GM19455 (cell line): ENCODE data around the gene PTPRCAP.
"Not testable (repeated sequence)": the region's sequence is repeated elsewhere in the genome, so short reads cannot be mapped to it uniquely, and the experiment has no call there.

Source experiments
- ATAC-seq: cut with Tn5 transposase; IDR thresholded peaks from one replicate; pipeline ENCODE4 v1.9.1; 2021; ENCODE audit not compliant: unreplicated experiment

Gene PTPRCAP, protein sequence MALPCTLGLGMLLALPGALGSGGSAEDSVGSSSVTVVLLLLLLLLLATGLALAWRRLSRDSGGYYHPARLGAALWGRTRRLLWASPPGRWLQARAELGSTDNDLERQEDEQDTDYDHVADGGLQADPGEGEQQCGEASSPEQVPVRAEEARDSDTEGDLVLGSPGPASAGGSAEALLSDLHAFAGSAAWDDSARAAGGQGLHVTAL

DNA sequence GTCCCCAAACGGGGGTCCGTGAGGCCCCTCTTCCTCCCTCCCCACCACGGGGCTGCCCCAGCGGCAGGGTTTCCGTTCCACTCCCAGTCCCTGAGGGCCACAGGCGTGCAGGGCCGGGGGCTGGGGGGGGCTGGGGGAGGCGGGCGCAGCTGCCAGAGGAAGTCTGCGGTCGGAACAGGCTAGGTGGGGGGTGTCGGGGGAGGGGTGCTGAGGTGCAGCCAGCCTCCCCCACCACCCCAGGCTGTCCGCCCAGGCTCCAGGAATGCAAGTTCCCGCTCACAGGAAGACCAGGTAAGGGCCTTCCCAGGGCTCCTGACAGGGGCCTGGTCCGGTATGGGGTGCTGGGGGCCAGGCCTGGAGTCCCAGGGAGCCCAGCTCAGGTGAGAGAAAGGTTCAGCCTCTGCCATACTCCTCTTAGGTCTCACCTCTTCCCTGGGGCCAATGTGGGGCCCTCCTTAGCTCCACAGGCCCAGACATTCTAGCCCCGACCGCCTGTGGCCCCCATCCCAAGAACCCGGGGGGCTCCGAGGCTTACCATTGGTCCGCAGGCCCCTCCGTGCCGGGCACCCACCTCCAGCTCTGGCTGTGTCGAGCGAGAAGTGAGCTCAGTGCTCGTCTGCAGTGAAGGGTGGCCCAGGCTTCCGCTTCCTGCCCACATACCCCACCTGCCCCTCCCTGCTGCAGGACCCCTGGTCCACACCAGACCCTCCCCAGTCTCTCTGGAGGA lies at the start of gene PTPRCAP:
PTPRCAP (minus strand) TSS at position 601 of the 727 bp plus-strand sequence; CDS start at position 538, 63 bp downstream.
- no peak for ATAC-seq

DNA sequence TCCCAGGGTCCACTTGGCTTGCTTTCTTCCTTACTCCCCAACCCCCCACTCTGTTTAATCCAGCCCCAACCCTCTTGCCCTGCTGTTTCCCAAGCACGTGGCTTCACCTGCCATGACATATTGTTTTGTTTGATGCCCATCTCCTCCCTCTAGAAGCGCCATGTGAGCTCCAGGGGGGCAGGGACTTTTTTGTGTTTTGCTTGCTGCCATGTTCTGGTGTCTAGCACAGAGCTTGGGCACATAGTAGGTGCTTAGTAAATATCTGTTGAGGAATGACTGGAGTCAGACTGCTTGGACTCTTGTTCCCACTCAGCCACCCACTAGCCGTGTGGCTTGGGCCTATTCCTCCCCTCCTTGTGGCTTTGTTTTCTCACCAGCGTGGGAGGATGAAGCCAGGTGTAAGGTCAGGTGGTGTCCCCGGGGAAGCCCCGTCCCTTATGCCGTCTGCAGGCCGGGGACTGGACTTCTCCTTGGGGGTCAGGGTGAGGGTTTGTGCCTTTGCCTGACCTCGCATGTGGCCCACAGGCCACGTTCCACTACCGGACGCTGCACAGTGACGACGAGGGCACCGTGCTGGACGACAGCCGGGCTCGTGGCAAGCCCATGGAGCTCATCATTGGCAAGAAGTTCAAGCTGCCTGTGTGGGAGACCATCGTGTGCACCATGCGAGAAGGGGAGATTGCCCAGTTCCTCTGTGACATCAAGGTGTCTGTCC lies 49.2 kb upstream of the PTPRCAP start:
- ATAC-seq, result peak; percentile 38

DNA sequence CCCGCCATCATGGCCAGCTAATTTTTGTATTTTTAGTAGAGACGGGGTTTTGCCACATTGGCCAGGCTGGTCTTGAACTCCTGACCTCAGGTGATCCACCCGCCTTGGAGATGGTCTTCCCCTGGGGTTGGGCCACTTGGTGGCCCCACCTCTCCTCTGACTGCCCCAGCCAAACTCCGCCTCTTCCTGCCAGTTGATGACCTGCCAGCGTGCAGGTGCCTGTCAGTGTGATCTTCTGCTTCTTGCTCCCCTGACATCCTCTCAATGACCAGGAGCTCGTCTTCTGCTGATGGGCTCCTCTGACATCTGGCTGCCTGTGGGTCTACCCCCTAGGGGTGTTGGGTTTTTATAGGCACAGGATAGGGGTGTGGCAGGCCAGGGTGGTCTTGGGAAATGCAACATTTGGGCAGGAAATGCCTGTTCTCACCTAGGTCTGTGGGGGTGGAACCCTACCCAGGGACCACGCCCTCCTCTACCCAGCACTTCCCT lies 48.4 kb upstream of the PTPRCAP start:
- ATAC-seq, result not testable (repeated sequence)

DNA sequence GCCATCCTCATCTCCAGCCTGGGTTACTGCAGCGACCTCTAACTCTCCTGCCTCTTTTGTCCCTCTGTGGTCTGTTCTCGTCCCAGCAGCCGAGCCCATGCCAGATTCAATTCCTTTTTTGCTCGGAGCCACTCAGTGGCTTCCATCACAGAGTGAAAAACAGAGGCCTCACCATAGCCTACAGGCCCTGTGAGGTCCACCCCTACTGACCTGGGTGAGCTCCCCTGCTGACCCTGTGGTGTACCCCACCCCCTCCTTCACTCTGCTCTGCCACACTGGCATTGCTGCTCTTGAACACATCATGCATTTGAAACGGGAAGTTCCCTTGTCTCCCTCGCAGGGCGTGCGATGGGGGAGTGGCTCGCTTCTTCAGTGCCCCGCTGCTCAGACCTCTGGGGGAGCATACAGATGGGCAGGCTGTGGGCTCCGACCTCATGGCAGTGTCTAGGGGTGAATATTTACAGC lies 47.4 kb upstream of the PTPRCAP start:
- no peak for ATAC-seq

DNA sequence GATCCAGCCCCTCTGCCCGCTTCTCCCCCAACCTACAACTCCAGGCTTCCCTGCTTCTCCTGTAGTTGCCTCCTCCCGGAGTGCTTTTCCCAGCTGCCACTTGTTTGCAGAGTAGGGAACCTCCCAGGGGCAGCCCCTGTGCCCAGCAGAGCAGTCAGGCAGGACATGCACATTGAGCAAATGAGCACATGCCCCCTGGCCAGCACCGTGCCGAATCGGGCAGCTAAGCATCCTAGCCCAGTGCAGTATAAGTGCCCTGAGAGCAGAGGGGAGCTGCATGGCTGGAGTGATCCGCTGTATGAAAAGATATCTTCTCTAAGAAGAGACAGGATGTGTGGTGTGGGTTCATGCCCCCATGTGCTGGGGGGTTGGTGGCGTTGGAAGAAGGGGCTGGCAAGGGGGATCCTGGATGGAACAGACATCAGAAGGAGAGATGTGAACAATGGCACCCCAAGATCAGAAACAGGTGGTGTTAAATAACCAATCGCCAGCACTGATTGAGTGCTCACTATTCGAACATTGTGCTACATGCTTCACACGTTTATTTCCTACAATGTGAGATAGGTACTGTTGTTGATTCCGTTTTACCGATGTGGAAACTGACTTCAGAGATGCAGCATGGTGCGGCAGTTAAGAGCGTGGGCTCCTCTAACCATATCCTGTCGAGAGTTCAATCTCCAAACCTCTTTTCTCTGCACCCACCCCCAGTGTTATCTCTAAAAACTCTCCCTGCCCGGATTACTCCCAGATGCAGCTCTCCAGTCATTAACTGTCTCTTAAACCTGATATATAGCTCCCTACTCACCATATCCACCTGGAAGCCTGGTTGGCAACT lies 46.6 kb upstream of the PTPRCAP start:
- ATAC-seq, result no peak

DNA sequence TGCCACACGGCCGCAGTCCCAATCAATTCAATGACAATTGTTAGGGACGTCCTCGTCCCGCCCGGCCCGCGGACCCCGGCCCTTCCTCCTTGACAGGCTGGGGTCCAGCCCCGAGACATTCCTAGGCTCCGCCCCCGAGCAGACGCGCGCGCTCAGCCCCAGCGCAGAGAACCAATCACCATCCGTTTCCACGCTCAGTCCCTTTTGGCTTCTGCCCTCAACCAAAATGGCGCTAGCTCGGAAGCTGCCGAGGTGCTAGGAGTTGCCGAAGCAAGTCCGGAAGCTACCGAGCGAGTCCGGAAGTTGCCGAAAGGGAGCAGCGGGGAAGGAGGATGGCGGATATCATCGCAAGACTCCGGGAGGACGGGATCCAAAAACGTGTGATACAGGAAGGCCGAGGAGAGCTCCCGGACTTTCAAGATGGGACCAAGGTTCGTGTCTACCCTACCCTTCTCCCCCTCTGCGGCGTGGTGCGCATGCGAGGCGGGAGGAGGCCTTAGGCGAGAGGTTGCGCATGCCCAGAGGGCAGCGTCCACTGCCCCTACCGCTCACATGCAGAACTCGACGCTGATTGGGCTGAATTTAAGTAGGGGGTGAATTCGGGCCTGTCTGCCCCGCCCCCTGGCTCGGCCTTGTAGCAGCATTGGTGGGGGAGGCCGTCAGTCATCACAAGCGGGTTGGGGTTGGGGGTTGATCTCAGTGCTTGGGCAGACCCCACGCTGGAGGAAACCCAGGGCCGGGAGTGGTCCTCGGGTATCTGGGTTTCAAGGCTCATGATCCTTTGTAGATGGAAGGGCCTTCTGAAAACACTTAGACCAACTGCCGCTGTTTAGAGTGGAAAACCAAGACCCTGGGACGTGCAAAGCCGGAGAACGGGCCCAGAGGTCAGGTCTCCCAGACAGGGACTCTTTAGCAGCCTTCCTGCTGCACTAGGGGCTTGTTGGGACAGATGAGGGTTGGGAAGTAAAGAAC lies 45.6 kb upstream of the PTPRCAP start, which contains the start of gene AIP:
AIP (plus strand) TSS at position 200 of the 972 bp plus-strand sequence; CDS start at position 333, 133 bp downstream.
- peak; percentile 60 for ATAC-seq

DNA sequence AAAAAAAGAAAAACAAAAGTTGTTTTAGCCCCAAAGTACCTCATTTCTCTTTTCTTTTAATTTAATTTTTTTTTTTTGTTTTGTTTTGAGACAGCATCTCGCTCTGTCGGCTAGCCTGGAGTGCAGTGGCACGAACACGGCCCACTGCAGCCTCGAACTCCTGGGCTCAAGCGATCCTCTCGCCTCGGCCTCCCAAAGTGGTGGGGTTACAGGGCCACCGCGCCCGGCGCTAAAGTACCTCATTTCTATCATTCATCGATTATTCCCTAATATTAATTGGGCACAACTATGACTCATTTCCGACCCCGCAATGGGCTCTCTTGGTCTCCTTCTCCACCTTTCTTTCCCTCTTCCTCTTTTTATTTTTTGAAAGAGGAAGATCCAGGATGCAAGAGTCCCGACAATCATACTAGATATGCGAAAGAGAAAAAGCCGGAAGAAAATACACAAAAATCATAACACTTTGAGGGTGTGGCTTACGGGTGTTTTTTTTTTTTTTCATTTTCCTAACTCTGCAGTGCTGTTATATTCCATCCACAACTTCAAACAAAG lies 44.9 kb upstream of the PTPRCAP start:
- no peak for ATAC-seq

DNA sequence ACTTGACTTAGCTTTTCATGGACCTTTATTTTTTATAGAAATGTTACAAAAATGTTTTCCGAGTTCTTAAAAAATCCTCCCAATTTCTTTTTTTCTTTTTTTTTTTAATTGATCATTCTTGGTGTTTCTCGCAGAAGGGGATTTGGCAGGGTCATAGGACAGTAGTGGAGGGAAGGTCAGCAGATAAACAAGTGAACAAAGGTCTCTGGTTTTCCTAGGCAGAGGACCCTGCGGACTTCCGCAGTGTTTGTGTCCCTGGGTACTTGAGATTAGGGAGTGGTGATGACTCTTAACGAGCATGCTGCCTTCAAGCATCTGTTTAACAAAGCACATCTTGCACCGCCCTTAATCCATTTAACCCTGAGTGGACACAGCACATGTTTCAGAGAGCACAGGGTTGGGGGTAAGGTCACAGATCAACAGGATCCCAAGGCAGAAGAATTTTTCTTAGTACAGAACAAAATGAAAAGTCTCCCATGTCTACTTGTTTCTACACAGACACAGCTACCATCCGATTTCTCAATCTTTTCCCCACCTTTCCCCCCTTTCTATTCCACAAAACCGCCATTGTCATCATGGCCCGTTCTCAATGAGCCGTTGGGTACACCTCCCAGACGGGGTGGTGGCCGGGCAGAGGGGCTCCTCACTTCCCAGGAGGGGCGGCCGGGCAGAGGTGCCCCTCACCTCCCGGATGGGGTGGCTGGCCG lies 40.0 kb upstream of the PTPRCAP start:
- not testable (repeated sequence) for ATAC-seq

DNA sequence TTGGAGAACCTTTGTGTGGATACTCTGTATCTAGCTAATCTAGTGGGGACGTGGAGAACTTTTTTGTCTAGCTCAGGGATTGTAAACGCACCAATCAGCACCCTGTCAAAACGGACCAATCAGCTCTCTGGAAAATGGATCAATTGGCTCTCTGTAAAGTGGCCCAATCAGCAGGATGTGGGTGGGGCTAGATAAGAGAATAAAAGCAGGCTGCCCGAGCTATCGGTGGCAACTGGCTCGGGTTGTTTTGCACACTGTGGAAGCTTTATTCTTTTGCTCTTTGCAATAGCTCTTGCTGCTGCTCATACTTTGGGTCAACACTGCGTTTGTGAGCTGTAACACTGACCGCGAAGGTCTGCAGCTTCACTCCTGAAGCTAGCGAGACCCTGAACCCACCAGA lies 39.2 kb upstream of the PTPRCAP start:
- ATAC-seq, result not testable (repeated sequence)

DNA sequence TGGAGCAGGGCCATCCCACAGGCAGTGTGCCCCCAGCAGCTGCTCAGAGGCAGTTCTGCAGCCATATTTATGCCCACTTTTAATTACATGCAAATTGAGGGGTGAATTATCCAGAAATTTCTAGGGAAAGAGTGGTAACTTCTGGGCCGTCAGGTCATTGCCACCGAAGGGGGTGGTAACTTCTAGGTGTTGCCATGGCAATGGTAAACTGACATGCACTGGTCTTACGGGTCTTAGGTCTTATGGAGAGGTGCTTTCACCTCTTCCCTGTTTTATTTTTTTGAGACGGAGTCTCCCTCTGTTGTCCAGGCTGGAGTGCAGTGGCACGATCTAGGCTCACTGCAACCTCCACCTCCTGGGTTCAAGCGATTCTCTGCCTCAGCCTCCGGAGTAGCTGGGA lies 35.4 kb upstream of the PTPRCAP start:
- no peak for ATAC-seq

DNA sequence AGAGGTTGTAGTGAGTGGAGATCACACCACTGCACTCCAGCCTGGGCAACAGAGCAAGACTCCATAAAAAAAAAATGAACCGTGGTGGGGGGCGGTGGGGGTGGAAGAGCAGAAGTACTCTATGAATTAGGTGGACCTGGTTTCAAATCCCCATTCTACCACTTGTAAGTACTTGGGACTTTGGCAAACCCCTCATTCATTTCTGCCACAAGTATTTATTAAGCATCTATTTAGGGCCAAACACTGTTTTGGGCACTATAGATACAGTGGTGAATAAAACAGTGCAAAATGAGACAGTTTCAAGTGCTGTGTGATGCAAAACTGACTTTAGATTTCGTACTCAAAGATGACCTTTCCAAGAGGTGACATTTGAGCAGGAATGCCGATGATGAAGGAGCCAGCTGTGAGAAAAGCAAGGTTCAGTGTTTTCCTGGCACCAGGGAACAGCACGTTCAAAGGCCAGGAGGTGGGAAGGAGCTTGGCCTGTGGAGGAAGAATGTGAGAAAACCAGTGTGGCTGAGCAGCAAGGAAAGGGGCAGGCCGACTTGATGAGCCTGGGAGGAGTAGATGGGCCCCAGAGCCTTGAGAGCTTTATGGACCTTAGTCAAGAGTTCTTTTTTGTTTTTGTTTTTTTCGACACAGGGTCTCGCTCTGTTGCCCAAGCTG lies 33.0 kb upstream of the PTPRCAP start:
- ATAC-seq, result no peak

DNA sequence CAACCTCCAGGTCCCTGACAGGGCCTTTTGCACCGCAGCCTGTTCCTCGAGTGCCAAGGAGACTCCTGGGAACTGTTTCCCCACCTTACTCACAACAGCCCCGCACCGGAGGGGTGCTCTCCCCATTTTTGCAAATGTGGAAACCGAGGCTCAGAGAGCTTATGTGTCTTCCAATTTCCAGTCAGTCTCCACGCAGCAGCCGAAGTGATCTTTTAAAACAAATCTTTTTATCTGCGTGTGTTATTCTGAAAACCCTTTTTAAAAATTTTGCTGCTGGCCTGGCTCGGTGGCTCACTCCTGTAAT lies 32.0 kb upstream of the PTPRCAP start:
- no peak for ATAC-seq

DNA sequence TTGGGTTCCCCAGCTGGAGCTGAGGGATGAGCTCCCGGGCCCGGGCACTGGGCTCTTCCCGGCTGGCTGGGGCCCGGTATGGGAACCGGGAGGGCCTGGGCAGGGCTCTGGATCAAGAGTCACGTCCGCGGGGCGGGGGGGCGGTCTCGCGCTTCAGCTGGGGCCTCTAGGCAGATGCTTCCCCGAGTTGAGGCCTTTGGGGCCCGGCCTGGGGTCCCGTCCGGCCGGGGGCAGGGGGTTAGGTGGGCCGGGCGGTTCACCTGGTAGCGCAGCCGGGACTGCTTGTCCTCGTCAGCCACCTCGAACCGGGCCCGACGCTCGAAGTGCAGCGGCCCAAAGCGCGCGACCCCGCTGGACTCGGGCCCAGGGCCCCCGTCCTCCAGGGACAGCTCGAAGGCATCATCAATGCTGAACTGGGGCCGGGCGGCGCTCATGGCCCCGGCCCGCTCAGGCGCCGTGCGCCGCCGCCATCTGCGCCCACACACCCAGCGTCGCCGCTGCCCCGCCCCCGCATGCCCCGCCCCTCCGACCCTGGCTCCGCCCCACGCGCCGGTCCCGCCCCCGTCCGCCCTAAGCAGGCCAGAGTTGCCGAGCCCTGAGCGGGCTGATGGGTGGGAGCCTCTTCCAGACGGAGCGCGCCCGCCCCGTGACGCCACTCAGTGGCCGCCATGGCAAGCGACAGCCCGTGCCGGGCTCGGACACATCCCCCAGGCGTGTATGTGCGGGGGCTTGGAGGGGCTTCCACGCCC lies 31.5 kb upstream of the PTPRCAP start, which contains the start of gene TMEM134:
TMEM134 (minus strand) TSS at position 493 of the 749 bp plus-strand sequence; CDS start at position 434, 59 bp downstream.
- ATAC-seq, result peak; percentile 65

DNA sequence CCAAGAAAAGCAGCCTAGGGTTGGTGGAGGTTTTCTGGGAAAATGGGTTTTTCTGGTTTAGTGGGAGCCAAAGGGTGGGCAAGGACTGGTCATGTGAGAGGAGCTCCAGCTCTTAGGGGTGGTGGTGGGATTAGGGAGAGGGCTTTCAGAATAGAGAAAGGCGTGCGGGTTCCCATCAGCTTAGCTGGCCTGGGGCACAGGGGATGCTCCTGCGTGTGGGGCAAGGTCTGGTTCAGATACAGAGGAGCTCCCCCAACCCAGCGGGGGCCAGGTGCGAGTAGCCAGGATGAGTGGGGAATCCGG lies 30.9 kb upstream of the PTPRCAP start:
- no peak for ATAC-seq

DNA sequence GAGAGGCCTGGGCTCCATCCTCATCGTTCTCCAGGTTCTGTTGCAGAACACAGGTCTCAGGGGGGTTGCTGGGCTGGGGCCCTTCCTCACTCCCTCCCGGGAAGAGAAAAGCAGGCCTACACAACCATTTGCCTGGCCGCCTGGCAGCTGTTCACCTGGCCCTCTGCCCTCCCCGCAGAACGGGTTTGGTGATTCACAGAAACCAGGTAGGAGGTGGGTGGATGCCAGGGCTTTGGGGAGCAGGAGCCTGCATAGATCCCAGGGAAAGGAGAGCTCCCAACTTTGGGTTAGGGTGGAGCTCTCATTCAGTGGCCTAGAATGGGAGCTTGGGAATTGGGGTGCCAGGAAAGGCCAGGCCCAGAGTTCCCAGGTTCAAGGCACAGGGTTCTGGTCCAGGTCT lies 30.6 kb upstream of the PTPRCAP start:
- no peak for ATAC-seq

DNA sequence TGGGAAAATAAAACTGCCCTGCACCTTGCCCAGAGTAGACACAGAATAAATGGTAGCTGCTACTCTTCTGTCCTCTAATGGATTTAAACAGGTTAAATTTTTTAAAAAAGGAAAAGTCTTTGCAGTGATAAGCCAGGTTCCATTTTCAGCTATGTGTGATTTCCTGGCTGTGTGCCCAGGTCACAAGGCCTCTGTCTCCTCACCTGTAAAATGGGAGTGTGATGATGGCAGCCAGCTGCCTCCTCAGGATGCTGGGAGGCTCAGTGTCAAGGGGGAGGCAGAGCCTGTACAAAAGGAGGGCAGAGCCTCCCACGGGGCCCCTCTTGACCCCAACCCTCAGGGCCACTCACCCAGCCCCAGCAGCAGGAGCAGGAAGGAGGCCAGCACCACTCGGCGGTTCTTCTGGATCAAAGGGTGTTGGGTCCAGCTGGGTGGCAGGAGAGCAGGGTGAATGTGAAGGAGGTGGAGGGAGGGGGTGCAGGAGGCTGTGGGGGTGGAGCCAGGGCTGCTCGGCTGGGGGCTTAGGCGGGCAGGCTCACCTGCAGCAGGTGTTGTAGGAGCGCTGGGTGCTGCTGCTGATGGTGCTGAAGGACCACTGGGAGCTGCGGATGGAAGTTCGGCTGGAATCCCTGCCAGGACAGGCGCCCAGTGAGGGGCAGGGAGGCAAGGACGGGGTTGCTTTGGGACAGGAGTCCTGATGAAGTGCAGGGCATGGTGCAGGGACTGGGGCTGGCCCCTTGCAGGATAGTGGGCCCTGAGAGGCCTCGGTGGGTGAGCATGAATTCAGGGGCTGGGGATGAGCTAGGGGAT lies 29.7 kb upstream of the PTPRCAP start:
- no peak for ATAC-seq

DNA sequence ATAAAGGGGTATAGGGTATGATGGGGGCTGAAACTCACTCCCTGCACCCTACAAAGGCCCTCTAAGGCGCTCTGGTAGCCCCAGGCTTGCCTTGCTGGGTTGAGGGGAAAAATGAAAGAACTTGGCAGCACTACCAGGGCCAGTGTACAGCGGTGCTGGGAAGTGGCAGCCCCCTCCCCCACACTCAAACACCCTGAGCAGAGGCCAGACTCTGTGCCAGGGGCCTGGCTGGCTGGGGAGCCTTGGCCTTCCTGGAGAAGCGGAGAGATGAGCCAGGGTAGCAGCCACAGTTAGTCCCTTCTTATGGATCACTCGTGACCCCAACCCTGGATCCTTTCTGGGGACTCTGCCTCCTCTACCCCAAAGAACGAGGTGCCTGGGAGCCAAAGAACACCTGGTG lies 28.9 kb upstream of the PTPRCAP start:
- no peak for ATAC-seq
